ENCODE data around the gene AQP9.

- TF ChIP-seq CTCF (IDR thresholded peaks at IDR 0.05; ENCODE audit: low read length) (no peak), EZH2 (optimal IDR thresholded peaks at IDR 0.05; ENCODE audit: low read depth, low read length) (no peak), EZH2phosphoT487 (IDR thresholded peaks at IDR 0.05; ENCODE audit: low read length) (no peak)
These were observed 41.7 kb downstream of the AQP9 start for GRCh38 chr15:58179741-58180381.
